GM12878 (cell line): ENCODE measurements around the gene BACE2. TPM values are rescaled to one million over a fixed set of nuclear protein-coding genes. Genes with fewer than 3 reads are reported as not detected.

Source experiments
- ATAC-seq: fragments of 200-7000 bp; cut with Tn5 transposase; 3 replicates; pipeline ENCODE4 v1.9.1; 2020; ENCODE audit warnings: mild to moderate bottlenecking, moderate library complexity
- BruUV-seq: library from RNA; stranded (reverse); fragments of 400-500 nt; replicated peaks from 2 replicates; lab custom pipeline; 2021; lab: Mats Ljungman, UMichigan
- CTCF ChIA-PET: fragments of 300-600 bp; sonication (Branson Sonifier 250); formaldehyde crosslinking; extraction: SDS; loops from one replicate; lab custom pipeline; 2021; ENCODE audit warnings: inconsistent platforms; lab: Yijun Ruan, JAX
- POLR2A ChIA-PET: fragments of 350-600 bp; formaldehyde crosslinking; extraction: SDS; loops from one replicate; lab custom pipeline; 2021; ENCODE audit warnings: inconsistent platforms; lab: Charles Lee
- RAD21 ChIA-PET: fragments of 300-600 bp; sonication (Branson Sonifier 250); formaldehyde crosslinking; loops from one replicate; lab custom pipeline; 2023; ENCODE audit warnings: antibody characterized with exemption; ENCODE audit not compliant: unreplicated experiment; lab: Charles Lee
- SMC1A ChIA-PET: fragments of 300-600 bp; sonication (Branson Sonifier 250); formaldehyde crosslinking; loops from one replicate; lab custom pipeline; 2023; ENCODE audit not compliant: unreplicated experiment, uncharacterized antibody; lab: Charles Lee
- DNase-seq: peaks from one replicate; pipeline ENCODE4 v3.0.0-alpha.2; 2011; ENCODE audit warnings: low read depth, low spot score
- FAIRE-seq: peaks from 3 replicates; lab custom pipeline; 2011; peaks lifted over from hg19 to GRCh38; lab: Jason Lieb, UNC
- H2AFZ ChIP-seq: 2 replicates; pipeline ENCODE4 v1.6.0; 2011; ENCODE audit warnings: low read depth, low read length, control low read depth; ENCODE audit not compliant: control insufficient read depth
- H3K27ac ChIP-seq: 2 replicates; pipeline ENCODE4 v1.5.1; 2011; ENCODE audit warnings: control low read depth; ENCODE audit not compliant: control insufficient read depth, insufficient read depth
- H3K27me3 ChIP-seq, 2 experiments: replicated peaks in 1 of 2; 2 replicates each; pipeline versions ENCODE4 v1.6.0 to v1.6.1; 2011; ENCODE audit warnings: low read length in 1 of 2; ENCODE audit not compliant: control insufficient read depth in 2 of 2, insufficient read depth in 2 of 2
- H3K36me3 ChIP-seq, 2 experiments: 2 replicates each; pipeline ENCODE4 v1.5.1; 2011; ENCODE audit warnings: low read length in 1 of 2; ENCODE audit not compliant: control insufficient read depth in 2 of 2, insufficient read depth in 2 of 2
- H3K4me1 ChIP-seq: 2 replicates; pipeline ENCODE4 v1.6.1; 2011; ENCODE audit warnings: mild to moderate bottlenecking, low read length, moderate library complexity, mixed read lengths; ENCODE audit not compliant: control insufficient read depth, insufficient read depth
- H3K4me2 ChIP-seq: 2 replicates; pipeline ENCODE4 v1.6.0; 2011; ENCODE audit warnings: control low read depth; ENCODE audit not compliant: control insufficient read depth, insufficient read depth
- H3K4me3 ChIP-seq: fragments of 200-600 bp; sonication (generic); 2 replicates; pipeline ENCODE4 v1.5.1; 2016
- H3K79me2 ChIP-seq: 2 replicates; pipeline ENCODE4 v1.6.0; 2011; ENCODE audit warnings: low read length; ENCODE audit not compliant: control insufficient read depth, insufficient read depth
- H3K9ac ChIP-seq: 2 replicates; pipeline ENCODE4 v1.8.0; 2011; ENCODE audit warnings: low read length, control low read depth, mixed read lengths; ENCODE audit not compliant: control insufficient read depth, insufficient read depth
- H3K9me3 ChIP-seq: replicated peaks from 3 replicates; pipeline ENCODE4 v1.5.1; 2011; ENCODE audit warnings: mild to moderate bottlenecking, low read length; ENCODE audit not compliant: control insufficient read depth, insufficient read depth
- H4K20me1 ChIP-seq: 2 replicates; pipeline ENCODE4 v1.6.0; 2011; ENCODE audit not compliant: control insufficient read depth, insufficient read depth
- E2F8 ChIP-seq: fragments of 450-650 bp; IDR thresholded peaks from 2 replicates; pipeline ENCODE4 v1.6.1; 2018; ENCODE audit warnings: mild to moderate bottlenecking, low read depth, moderate library complexity; ENCODE audit not compliant: partially characterized antibody
- FOXK2 ChIP-seq: fragments of 450-650 bp; IDR thresholded peaks from 2 replicates; pipeline ENCODE4 v1.6.1; 2017; ENCODE audit warnings: mild to moderate bottlenecking, moderate library complexity
- JUNB ChIP-seq: IDR thresholded peaks from 2 replicates; pipeline ENCODE4 v1.6.1; 2016; ENCODE audit warnings: antibody characterized with exemption, mild to moderate bottlenecking
- MLLT1 ChIP-seq: fragments of 450-650 bp; IDR thresholded peaks from 2 replicates; pipeline ENCODE4 v1.6.1; 2016; ENCODE audit warnings: mild to moderate bottlenecking
- WRNIP1 ChIP-seq: IDR thresholded peaks from 2 replicates; pipeline ENCODE4 v1.6.1; 2011; ENCODE audit warnings: low read depth, low read length, improper control_type of control experiment, borderline replicate concordance
- ZNF207 ChIP-seq: fragments of 450-650 bp; IDR thresholded peaks from 2 replicates; pipeline ENCODE4 v1.6.1; 2014; ENCODE audit warnings: antibody characterized with exemption, mild to moderate bottlenecking, borderline replicate concordance
- WGBS: methylation state at CpG from one replicate; pipeline ENCODE4 v1.1.6; 2016; ENCODE audit warnings: low lambda C conversion rate; ENCODE audit not compliant: insufficient replicate concordance, insufficient coverage; ENCODE audit errors: missing lambda C conversion rate; 5-methylcytosine and 5-hydroxymethylcytosine counted together
- in situ Hi-C: fragments of 300-500 bp; cut with MboI; formaldehyde crosslinking; loops from 9 replicates; pipeline ENCODE4 v1.14.3; 2018; ENCODE audit warnings: mixed read lengths
- intact Hi-C: fragments of 100-400 bp; cut with micrococcal nuclease; formaldehyde crosslinking; loops from one replicate; pipeline ENCODE4 v1.14.2; 2022; ENCODE audit not compliant: unreplicated experiment
- polyA plus RNA-seq, 11 experiments: library from polyadenylated mRNA; depleted of rRNA in 4 of 11; unstranded in 6 of 11; stranded (reverse) in 5 of 11; fragments of >200 nt; fragmentation: Nextera tagmentation in 4 of 11; fragmentation: Illumina TruSeq in 1 of 11; extraction: Ambion mirVana in 4 of 11; extraction: Trizol in 1 of 11; gene quantifications; 1 replicate in 1 of 11; 2 replicates in 10 of 11; pipeline versions ENCODE4 v1.2.1 to v1.2.3, GENCODE V29; 2011 to 2016; ENCODE audit warnings: inconsistent platforms in 2 of 11, missing spikeins in 2 of 11, low read depth in 1 of 11
- total RNA-seq, 4 experiments: library from RNA; depleted of rRNA in 3 of 4; stranded (reverse); fragments of >200 nt in 3 of 4; fragmentation: Illumina TruSeq in 1 of 4; extraction: Trizol in 1 of 4; gene quantifications; 2 replicates each; pipeline versions ENCODE4 v1.2.1 to v1.2.3, GENCODE V29; 2013 to 2021

BACE2 gene
- total and polyA plus RNA-seq, 10 of the 15 experiments (the other 5 are each of a cell fraction or from before 2014, with no cell fraction given) = 0.04 to 0.69 (median 0.18) TPM; not detected in 5

- CTCF ChIA-PET = interaction anchor here (0.6 kb wide), 1 partner anchor 42 kb away, joined by 3 read pairs; no protein-coding TSS in a partner anchor
- POLR2A ChIA-PET = no interaction called here
Measured at GRCh38 chr21:41325138-41325912, 157.4 kb downstream of the BACE2 start.

More at GRCh38 chr21:41325138-41325912, 157.4 kb downstream of the BACE2 start:
- H3K4me1 ChIP-seq = no peaks in the 10 kb centered on the region
- H3K9ac ChIP-seq = no peak overlapping the region
- no peak for ATAC-seq
- H3K27me3 ChIP-seq = no peaks in the 10 kb centered on the region; a peak in 1 of 4 replicates
- TF ChIP-seq E2F8 (no peak), WRNIP1 (no peak), FOXK2 (no peak), JUNB (no peak), MLLT1 (no peak), ZNF207 (no peak)
- no peak overlapping the region for H3K4me3 ChIP-seq
- no TSS peak for BruUV-seq
- WGBS = 71% methylated on average over 7 of the region's 7 CpGs
- no peaks in the 10 kb centered on the region for H3K79me2 ChIP-seq
- no peak for DNase-seq
- H3K9me3 ChIP-seq = no peaks in the 10 kb centered on the region
- H2AFZ ChIP-seq = no peak overlapping the region
- ChIA-PET RAD21 (no interaction called here), SMC1A (interaction anchor here (1.7 kb wide), 1 partner anchor 42 kb away, joined by 4 read pairs; no protein-coding TSS in a partner anchor)
- H3K4me2 ChIP-seq = no peak overlapping the region
- FAIRE-seq = no peak
- H4K20me1 ChIP-seq = no peaks in the 10 kb centered on the region; the same call in 1 of the 2 replicates
- in situ Hi-C loops (no loop called here), intact Hi-C loops (no loop called here)
- H3K27ac ChIP-seq = no peak overlapping the region
- H3K36me3 ChIP-seq = no peaks in the 10 kb centered on the region
